Stimulated activated CD4-positive, alpha-beta T cell treated with anti-CD3 and anti-CD28 coated beads, Interleukin-1b, Interleukin-23, amount 100 ng/mL, for 1 hour (primary cell): ENCODE measurements around the gene DNLZ.

Experiments used
- DNase-seq, 2 donors: peaks; one replicate each; pipeline ENCODE4 v3.0.0-alpha.2; 2020; ENCODE audit warnings: low read depth in 2 of 2

DNLZ gene

GRCh38 chr9:136376457-136376856, 12.9 kb upstream of the DNLZ start:
- DNase-seq: no peak

GRCh38 chr9:136375096-136375495, 11.6 kb upstream of the DNLZ start:
- no peak for DNase-seq

GRCh38 chr9:136374183-136374575, 10.6 kb upstream of the DNLZ start:
- DNase-seq: no peak

GRCh38 chr9:136373300-136374182, 10.0 kb upstream of the DNLZ start, which contains the start of gene CARD9:
CARD9 (minus strand) TSS chr9:136373669; CDS start chr9:136372078, 1,591 bp downstream.
- DNase-seq: no peak

- no peak for DNase-seq
Measured at GRCh38 chr9:136372561-136373299, 9.2 kb upstream of the DNLZ start.

- no peak for DNase-seq
Measured at GRCh38 chr9:136372006-136372405, 8.5 kb upstream of the DNLZ start.

- no peak for DNase-seq
Measured at GRCh38 chr9:136371533-136371880, 8.0 kb upstream of the DNLZ start.

GRCh38 chr9:136370687-136371532, 7.4 kb upstream of the DNLZ start:
- no peak for DNase-seq

GRCh38 chr9:136370037-136370436, 6.5 kb upstream of the DNLZ start:
- no peak for DNase-seq

GRCh38 chr9:136368190-136368589, 4.6 kb upstream of the DNLZ start:
- DNase-seq: no peak

GRCh38 chr9:136367296-136368145, 4.0 kb upstream of the DNLZ start:
- no peak for DNase-seq

GRCh38 chr9:136366826-136367225, 3.3 kb upstream of the DNLZ start:
- no peak for DNase-seq

GRCh38 chr9:136365775-136366222, 2.3 kb upstream of the DNLZ start:
- no peak for DNase-seq

GRCh38 chr9:136364942-136365774, 1.6 kb upstream of the DNLZ start:
- DNase-seq: no peak

- DNase-seq: no peak
Measured at GRCh38 chr9:136363949-136364748, 605 bp upstream of the DNLZ start.

- DNase-seq: no peak
Measured at GRCh38 chr9:136362450-136362784, 1.1 kb downstream of the DNLZ start.

- DNase-seq: no peak
Measured at GRCh38 chr9:136361754-136362449, 1.6 kb downstream of the DNLZ start.

GRCh38 chr9:136361047-136361753, 2.3 kb downstream of the DNLZ start:
- DNase-seq: no peak
